Inflammatory macrophage treated with lipopolysaccharide for 1 hour (primary cell): ENCODE data around the gene DCC.

ENCODE experiments used
- DNase-seq, 2 donors: peaks; one replicate each; pipeline ENCODE4 v3.0.0-alpha.2; 2020 to 2022

The DCC gene

DNA sequence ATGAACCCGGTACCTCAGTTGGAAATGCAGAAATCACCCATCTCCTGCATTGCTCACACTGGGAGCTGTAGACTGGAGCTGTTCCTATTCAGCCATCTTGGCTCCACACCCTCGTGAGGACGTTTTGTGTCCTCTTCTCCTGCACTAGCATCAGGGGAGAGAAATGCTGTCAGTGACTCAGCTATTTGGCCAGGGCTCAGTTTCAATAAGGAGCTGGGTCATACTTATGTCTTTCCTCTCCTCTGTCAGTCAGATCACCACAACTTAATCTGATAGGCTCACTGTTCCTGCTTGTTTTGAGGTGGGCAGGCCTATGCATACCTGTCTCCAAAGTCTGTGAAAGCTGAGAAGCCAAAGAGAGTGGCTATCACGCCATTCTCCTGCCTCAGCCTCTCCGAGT is 921.2 kb downstream of the DCC start:
- no peak for DNase-seq

DNA sequence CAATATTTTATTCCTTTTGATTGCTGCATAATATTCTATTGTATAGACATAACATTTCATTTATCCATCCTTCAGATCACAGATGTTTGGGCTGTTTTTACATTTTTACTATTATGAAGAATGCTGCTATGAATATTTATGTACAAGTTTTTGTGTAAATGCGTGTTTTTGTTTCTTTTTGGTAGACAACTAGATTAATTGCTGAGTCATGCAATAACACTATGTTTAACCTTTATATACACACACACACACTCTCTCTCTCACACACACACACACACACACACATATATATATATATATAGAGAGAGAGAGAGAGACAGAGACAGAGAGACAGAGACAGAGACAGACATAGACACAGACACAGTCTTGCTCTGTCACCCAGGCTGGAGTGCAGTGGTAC is 926.9 kb downstream of the DCC start:
- no peak for DNase-seq

DNA sequence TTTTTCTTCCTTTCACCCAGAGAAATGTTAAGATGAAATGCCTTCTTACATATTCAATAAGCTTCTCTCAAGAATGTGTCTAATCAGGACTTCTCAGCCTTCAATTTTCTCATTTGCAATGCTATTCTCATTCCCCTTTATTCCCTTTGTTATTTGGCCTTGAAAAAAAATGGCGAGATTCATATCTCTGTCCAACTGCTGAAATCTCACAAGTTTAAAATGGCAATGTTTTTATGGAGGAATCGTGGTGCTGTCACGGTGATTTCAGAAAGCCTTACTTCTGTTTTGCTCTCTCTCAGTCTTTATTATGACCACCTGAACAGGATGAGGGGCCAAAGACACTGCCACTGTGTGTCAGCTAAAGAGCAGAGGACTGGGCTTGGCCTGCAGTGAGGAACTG is 928.5 kb downstream of the DCC start:
- DNase-seq: no peak

DNA sequence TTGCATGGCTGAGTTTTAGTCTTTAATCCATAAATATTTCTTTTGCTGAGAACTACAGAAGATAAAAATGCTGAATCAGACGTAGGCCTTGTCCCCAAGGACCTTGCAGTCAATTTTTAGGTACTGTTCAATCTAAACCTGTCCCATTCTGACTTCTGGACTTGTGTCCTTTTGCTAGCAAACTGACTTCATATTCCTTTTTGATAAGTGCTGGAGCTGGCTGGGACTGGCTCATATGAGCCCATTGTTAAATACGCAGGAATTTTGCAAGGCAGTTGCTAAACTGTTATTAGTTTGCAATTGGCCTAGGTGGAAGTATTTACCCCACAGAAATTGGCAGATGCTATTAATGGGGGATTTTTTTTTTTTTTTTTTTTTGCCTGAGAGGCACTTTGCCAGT is 941.4 kb downstream of the DCC start:
- DNase-seq: no peak

DNA sequence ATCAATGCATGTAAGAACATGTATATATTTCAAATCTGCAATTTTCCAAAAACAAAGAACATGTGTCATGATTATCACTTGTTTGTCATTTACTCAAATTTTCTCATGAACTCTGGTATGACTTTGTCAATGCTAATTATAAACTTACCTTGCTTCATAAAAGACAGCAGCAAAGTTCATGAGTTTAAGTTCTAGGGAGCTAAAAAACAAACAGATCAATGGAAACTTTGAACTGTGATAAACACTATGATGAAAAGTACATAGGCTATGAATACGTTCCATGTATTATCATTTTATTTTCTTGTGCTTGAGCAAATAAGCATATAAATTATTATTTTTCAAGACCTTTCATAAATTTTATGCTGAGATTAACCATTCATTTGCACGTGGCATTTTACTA is 943.7 kb downstream of the DCC start:
- DNase-seq: no peak

DNA sequence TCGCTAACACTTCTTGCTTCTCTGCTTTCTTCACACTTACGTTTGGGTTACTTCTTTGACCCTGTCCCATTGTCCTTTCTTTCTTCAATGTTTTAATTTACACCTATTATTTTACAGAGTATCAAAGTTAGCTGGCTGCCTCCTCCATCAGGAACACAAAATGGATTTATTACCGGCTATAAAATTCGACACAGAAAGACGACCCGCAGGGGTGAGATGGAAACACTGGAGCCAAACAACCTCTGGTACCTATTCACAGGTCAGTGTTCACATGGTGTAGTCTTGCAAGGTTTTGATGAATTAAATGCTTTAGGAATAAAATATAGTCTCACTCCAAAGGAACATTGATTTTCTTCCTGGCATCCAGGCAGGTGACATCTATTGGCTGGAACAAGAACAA is 965.5 kb downstream of the DCC start:
- DNase-seq: no peak

DNA sequence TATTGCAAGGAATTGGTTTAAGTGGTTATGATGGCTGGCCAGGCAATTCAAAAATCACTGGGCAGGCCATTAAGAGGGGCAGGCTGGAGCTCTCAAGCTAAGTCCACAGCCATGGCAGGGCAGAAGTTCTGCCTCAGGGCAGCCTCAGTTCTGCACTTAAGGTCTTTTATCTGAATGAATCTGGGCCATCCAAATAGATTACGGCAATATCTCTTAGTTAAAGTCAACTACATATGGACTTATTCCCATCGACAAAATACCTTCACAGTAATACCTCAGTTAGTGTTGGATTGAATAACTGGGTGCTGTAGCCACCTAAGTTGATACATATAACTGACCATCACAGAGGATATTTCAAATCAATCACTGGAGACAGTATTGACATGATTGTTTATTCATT is 979.6 kb downstream of the DCC start:
- DNase-seq: no peak

DNA sequence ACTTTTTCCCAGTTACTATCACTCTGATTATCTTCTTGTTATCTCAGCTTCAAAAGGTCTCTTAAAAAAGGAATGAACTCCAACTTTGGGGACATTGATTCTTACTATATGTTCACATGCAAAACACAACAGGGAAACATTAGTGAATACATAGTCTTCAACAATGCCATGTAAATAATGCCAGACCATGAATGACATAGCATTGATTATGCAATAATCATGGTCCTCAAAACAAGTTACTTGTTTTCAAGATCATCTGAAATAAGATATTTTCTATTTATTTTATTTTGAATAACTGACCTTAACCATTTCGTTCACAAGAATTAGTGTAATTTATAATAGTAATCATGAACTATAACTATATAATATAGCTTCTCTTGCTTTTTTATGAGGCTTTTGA is 982.2 kb downstream of the DCC start:
- DNase-seq: no peak

DNA sequence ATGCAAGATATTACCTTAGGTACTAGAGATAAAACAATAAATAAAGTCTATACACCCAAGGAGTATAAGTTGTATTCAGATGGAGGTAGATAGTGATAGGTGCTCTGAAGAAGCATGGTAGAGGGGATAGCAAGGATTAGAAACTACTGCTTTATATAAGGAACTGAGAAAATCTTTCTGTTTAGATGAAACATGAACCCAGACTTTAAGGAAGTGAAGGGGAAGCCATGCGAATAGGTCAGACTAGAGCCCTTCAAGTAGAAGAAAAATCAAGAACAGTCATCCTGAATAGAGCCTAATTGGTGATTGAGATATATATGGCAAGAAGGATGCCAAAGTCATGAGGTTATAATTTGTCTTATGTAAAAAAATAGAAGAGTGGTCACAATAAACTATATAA is 984.4 kb downstream of the DCC start:
- no peak for DNase-seq

DNA sequence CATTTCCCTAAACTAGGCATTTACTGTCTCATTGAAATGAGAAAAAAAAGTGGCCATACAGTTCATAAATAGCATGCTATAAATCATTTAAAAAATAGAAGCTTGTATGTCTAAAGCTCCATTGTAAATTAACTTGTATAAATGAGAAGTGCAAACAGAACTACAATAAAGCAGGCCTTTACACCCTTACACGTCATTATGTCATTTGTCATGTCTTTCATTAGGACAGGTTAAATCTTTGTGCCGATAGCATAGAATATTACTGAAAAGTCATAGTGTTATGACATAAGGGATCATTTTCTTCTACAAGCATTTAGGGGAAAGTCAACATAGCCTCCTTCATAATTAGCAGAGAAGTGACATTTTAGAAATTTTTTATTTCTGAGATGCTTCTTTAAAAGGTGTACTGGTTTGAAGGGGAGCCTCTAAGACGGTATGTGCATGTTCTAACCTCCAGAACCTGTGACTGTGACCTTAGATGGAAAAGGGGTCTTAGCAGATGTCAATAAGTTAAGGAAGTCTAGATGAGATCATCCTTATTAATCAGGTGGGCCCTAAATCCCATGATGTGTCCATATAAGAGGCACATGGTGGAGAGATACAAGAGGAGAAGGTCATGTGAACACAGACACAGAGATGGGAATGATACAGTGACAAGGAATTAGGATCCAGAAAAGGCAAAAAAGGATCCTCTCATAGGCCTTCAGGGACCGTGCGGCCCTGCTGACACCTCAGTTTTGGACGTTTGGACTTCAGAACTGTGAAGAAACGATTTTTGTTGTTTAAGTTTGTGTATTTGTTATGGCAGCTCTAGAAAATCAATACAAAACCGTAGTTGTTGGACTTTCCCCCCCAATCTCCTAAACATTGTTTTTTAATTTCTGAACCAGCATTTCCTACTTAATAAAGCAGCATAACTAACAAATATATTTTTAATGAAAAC is 1020.8 kb downstream of the DCC start:
- no peak for DNase-seq

DNA sequence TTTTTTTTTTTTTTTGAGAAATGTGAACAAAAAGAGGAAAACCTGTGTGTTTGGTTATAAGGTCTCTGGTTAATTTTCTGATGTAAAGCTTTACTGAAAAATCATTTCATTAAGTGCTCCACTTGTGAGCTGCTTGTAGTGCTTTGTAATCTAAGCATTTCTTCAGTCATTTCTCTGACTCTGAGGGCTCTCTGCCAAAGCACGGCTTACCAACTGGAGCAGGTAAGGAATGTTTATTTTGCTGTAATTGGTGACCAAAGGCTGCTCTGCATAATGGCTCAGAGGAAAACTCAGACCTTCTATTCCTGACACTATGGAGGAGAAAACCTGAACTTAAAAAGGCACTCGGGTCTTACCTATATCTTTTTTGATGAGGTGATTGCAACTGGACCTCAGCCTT is 1035.6 kb downstream of the DCC start:
- DNase-seq: no peak

DNA sequence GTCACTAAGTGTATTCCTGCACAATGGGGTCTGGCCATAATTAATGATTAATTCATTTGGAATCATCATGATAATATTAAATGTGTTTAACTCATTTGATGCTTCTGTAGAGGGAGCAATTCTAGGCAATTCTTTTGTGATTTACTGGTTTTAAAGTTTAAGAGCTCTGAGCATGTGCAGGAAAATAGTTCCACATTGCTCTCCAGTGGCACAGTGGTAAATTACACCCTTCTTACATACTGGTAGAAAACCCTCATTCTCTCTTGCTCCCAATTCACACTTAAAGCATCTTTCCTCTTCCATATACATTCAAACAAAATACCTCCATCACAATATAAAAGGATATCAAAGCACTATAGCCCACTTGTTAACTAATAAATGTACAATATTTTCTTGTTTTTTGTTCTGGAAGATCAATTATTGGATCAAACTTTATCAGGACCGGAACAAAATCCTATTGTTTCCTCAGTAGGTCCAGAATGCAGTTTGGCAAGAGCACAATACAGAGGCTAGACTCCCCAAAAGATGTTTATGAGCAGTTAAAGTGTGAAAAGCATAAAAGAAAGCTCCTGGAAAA is 1040.2 kb downstream of the DCC start:
- DNase-seq: peak in 1 of 2 donors; percentile 31

DNA sequence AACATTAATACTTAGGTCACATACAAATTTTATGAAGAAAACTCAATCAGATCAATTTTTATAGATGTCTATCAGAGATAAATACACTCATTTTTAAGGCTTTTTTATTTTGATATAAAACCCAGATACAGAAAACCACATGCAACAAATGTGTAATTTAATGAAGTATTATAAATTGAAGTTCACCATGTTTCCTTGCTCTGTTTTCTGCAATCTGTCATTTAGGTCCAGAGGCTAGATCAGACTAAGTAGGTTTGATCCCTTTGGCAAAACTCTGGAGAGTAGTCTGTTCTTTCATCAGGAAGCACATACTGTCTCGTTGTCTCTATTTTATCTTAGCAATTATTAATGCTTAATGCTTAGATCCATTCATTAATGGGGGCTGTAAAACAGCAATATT is 1042.9 kb downstream of the DCC start:
- DNase-seq: no peak

DNA sequence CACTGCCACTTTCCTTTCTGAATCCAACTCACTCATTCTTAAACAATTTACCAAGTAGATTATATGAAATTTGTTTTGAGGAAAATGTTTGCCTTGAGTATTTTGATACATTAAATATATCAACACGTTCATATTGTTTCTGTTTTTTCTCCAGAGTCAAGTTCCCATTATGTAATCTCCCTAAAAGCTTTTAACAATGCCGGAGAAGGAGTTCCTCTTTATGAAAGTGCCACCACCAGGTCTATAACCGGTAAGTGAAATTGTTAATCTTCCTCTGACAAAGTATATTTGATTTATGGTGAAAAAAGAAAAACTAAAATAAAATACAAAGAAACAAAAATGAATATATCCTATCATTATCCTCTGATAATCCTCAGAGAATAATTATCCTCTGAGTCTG is 1045.9 kb downstream of the DCC start:
- DNase-seq: no peak

DNA sequence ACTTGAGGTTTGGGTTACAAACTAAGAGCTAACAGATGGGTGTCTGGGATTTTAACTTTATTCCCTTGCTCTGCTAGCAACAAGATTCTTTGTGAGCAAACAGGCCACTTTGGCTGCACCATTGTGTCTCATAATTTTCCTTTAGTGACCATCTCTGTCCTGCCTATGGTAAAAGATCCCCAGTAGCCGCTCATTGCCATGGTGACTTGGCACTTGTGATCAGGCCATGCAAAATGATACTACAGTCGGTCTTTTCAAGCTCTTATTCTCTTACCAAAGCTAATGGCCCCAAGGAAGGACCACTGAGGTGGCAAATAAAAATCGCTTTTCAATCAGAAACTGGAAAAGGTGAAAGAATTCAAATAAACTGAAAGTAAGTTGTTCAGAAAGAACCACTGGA is 1047.6 kb downstream of the DCC start:
- DNase-seq: no peak

DNA sequence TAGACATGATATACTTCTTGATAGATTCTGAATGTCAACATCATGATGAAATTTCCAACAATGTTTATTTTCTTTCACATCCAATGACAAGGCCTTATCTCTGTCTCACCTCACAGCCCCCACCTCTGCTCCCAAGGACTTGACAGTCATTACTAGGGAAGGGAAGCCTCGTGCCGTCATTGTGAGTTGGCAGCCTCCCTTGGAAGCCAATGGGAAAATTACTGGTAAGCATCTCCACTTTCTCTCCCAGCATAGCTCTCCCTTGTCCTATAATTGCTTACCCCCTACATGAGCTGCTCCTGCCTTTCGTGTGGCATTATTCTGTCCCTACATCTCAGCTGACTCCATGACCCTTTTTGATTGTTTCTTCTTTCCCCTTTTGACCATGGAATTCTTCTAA is 1062.7 kb downstream of the DCC start:
- no peak for DNase-seq

DNA sequence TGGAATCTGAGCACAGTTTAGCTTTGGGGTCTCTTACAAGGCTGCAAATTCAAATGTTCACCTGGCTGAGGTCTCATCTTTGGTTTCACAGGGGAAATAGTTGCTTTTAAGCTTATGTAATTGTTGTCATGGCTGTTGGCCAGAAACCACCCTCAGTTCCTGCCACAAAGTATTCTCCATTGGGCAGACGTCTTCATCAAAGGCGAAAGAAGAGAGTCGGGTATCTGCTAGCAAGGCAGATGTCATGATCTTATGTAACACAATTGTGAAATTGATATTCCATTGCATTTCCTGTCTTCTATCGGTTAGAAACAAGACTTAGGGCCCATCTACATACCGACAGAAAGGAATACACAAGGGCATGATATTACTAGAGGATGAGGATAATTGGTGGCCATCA is 1068.3 kb downstream of the DCC start:
- DNase-seq: no peak

DNA sequence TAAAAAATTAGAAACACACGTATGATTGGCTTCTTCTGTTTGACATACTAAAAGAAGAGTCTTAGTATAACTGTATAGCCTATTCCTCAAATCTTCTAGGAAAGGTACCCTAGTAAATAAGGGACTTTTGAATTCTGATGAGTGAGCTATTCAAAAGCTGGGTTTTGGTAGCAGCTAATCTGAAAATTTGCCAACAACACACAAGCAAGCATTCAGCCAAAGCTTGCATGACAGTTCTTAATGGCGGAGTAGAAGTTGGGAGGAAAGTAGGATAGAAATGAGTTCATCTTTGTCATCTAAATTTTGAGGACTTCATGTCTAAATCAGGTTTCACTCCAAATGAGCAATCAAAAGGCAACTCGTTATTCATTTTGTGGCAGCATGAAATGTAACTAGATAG is 1071.5 kb downstream of the DCC start:
- no peak for DNase-seq

DNA sequence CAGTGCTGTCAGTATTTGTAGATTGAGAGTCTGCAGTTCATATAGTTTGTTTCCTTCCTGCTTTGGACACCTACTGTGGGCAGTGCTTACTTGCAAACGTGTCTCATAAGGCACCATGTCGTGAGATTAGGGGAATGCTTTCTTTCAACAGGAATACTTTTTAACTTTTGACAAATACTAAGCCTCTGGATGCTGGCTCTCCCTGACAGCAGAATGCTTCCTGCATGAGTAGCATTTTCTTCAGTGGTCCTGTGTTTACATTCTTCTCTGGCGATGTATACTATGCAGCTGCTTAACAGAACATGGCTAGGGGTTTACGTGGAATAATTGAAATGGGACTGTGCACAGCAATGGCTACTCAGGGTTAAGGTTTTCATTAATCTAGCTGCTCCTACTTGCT is 1077.0 kb downstream of the DCC start:
- no peak for DNase-seq

DNA sequence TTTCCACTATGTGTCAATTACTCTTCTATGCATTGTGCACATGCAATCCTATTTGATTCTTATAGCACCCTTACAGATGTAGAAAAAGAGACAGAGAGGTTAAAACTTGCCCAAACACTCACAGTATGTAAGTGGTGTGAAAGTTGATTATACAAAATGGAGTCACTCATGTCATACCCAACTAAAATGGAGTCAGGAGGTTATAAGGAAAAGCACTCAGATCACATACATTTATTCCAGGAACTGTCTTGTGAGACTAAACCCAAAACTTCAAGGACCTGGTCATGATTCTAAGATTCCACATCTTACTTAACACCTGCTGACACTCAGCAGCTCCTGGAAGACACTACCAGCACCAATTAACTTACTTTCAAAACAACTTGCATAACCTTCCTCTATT is 1081.9 kb downstream of the DCC start:
- no peak for DNase-seq

DNA sequence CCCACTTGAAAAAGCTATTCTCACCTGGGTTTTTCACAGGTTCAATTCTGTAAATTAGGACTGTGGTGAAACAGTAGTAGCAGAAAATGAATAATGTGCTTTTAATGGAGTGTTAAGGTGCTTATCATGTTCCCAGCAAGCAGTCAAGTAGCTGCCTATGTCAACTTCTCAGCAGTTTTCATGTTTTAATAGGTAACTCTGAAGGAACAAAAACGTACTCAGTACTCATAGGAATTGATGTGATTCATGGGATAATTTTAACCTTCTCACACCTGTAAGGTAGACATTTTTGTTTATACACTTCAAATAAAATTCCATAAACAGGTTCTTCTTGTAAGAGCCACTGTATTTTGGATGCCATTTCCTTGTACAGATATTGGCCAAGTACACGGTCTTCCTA is 1082.9 kb downstream of the DCC start:
- no peak for DNase-seq

DNA sequence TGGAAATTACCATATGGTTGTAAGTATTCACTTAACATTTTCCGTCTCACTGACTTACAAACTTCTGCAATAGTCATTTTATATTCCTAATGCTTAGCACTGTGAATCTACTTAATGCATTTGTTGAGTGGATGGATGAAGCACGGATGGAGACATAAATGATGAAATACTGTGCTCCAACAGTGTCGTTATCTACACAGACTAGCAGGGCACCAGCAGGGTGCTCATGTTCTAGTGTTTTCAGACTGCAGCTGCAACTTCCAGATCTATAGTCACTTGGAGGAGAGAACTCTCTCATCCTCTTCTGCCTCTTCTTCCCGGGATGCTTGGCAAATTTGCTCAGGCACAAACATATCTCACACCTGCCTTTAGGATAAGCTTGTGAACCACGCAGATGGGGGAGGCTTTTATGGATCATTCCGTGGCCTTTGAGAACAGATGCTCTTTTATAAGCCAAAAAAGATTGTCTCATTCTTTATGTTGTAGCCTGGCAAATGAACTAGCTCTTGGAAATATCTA is 1086.7 kb downstream of the DCC start:
- DNase-seq: no peak

DNA sequence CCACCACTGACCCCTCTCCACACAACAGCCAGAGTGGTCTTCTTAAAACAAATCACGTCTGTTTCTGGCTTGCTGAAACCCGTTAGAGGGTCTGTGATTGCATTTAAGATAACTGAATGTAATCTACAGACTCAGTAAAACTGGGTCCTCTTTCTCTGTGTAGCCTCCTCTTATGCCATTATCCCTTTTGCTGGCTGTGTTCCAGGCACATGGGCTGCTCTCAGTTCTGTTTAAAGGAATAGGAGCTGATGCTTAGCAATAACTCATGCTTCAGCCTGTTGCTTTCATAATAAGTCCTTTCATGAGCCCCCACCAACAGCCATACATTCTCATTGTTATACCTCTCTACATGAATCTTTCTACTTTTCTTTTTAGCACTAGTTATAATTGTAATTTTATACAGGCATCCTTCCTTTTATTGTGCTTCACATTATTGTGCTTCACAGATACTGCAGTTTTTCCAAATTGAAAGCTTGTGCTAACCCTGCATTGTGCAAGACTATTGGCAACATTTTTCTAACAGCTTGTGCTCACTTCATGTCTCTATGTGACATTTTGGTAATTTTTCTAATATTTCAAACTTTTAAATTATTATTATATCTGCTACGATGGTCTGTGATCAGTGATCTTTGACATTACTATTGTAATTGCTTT is 1101.9 kb downstream of the DCC start:
- no peak for DNase-seq

DNA sequence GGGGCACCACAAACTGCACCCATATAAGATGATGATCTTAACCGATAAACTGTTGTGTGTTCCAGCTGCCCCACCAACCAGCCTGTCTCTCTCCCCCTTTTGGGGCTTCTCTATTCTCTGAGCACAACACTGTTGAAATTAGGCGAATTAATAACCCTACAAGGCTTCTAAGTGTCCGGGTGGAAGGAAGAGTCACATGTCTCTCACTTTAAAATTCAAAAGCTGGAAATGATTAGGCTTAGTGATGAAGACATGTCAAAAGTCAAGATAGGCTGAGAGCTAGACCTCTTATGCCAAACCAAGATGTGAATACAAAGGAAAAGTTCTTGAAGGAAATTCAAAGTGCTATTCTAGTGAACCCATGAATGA is 1102.4 kb downstream of the DCC start:
- no peak for DNase-seq
